Loucy (cell line): ENCODE data around the gene COL24A1.

Experiments
- CTCF ChIP-seq: fragments of 200-600 bp; sonication (generic); conservative IDR thresholded peaks from 2 replicates; pipeline ENCODE4 v1.5.1; 2014; ENCODE audit warnings: mild to moderate bottlenecking, antibody characterized with exemption, low read length
- EZH2phosphoT487 ChIP-seq: fragments of 200-600 bp; IDR thresholded peaks from 2 replicates; pipeline ENCODE4 v1.6.1; 2018; ENCODE audit warnings: antibody characterized with exemption, mild to moderate bottlenecking, moderate library complexity, borderline replicate concordance

- TF ChIP-seq CTCF (peak; percentile 68), EZH2phosphoT487 (no peak)
These were observed 463.8 kb downstream of the COL24A1 start for GRCh38 chr1:85692730-85693314.
